ENCODE results near the gene RASD1. TPM values are rescaled to one million over a fixed set of nuclear protein-coding genes. Genes with fewer than 3 reads are reported as not detected.

The RASD1 gene
- total RNA-seq, 1 donor from 2014 or later = 5.6 TPM

- H3K4me3 Mint-ChIP-seq (ENCODE audit: low read depth) = no peak overlapping the region
- H3K36me3 Mint-ChIP-seq (ENCODE audit: insufficient read depth) = peaks cover 4% of the 10 kb centered on the region
- no peaks in the 10 kb centered on the region for H3K27me3 Mint-ChIP-seq
- no peak for DNase-seq (ENCODE audit: low spot score, unreplicated experiment)
- no peak for TF ChIP-seq CTCF (IDR thresholded peaks at IDR 0.05; ENCODE audit: unreplicated experiment)
- H3K27ac Mint-ChIP-seq = peak overlapping the region; percentile 84
- H3K4me1 Mint-ChIP-seq (ENCODE audit: low read depth) = peaks cover 33% of the 10 kb centered on the region
- H3K9me3 Mint-ChIP-seq (ENCODE audit: low read depth) = no peaks in the 10 kb centered on the region
Measured at GRCh38 chr17:17537311-17538099, 41.3 kb upstream of the RASD1 start.

GRCh38 chr17:17536702-17537101 is 40.5 kb upstream of the RASD1 start:
- H3K9me3 Mint-ChIP-seq (ENCODE audit: low read depth) = peaks cover 5% of the 10 kb centered on the region
- no peak for DNase-seq (ENCODE audit: low spot score, unreplicated experiment)
- no peaks in the 10 kb centered on the region for H3K27me3 Mint-ChIP-seq
- no peak overlapping the region for H3K4me3 Mint-ChIP-seq (ENCODE audit: low read depth)
- no peak overlapping the region for H3K27ac Mint-ChIP-seq
- peaks cover 9% of the 10 kb centered on the region for H3K36me3 Mint-ChIP-seq (ENCODE audit: insufficient read depth)
- peaks cover 33% of the 10 kb centered on the region for H3K4me1 Mint-ChIP-seq (ENCODE audit: low read depth)
- TF ChIP-seq CTCF (IDR thresholded peaks at IDR 0.05; ENCODE audit: unreplicated experiment) = no peak

- peaks cover 33% of the 10 kb centered on the region for H3K4me1 Mint-ChIP-seq (ENCODE audit: low read depth)
- H3K36me3 Mint-ChIP-seq (ENCODE audit: insufficient read depth) = peaks cover 10% of the 10 kb centered on the region
- peaks cover 5% of the 10 kb centered on the region for H3K9me3 Mint-ChIP-seq (ENCODE audit: low read depth)
- no peak for TF ChIP-seq CTCF (IDR thresholded peaks at IDR 0.05; ENCODE audit: unreplicated experiment)
- H3K27ac Mint-ChIP-seq = no peak overlapping the region
- no peaks in the 10 kb centered on the region for H3K27me3 Mint-ChIP-seq
- H3K4me3 Mint-ChIP-seq (ENCODE audit: low read depth) = no peak overlapping the region
- no peak for DNase-seq (ENCODE audit: low spot score, unreplicated experiment)
Measured at GRCh38 chr17:17535957-17536356, 39.8 kb upstream of the RASD1 start.

- DNase-seq (ENCODE audit: low spot score, unreplicated experiment) = no peak
- Mint-ChIP-seq H3K36me3 (ENCODE audit: insufficient read depth) (peaks cover 10% of the 10 kb centered on the region), H3K27me3 (no peaks in the 10 kb centered on the region), H3K4me3 (ENCODE audit: low read depth) (no peak overlapping the region), H3K4me1 (ENCODE audit: low read depth) (peaks cover 29% of the 10 kb centered on the region), H3K9me3 (ENCODE audit: low read depth) (peaks cover 5% of the 10 kb centered on the region), H3K27ac (peak overlapping the region; percentile 53)
- no peak for TF ChIP-seq CTCF (IDR thresholded peaks at IDR 0.05; ENCODE audit: unreplicated experiment)
Measured at GRCh38 chr17:17533901-17534441, 37.8 kb upstream of the RASD1 start.

- no peak for DNase-seq (ENCODE audit: low spot score, unreplicated experiment)
- Mint-ChIP-seq H3K27ac (no peak overlapping the region), H3K4me3 (ENCODE audit: low read depth) (no peak overlapping the region), H3K4me1 (ENCODE audit: low read depth) (peaks cover 24% of the 10 kb centered on the region), H3K36me3 (ENCODE audit: insufficient read depth) (peaks cover 10% of the 10 kb centered on the region), H3K27me3 (no peaks in the 10 kb centered on the region), H3K9me3 (ENCODE audit: low read depth) (peaks cover 5% of the 10 kb centered on the region)
- no peak for TF ChIP-seq CTCF (IDR thresholded peaks at IDR 0.05; ENCODE audit: unreplicated experiment)
Measured at GRCh38 chr17:17532991-17533390, 36.8 kb upstream of the RASD1 start.

Measured in progenitor cell of endocrine pancreas (in vitro differentiated cells).